ENCODE results near the gene ARL13B. TPM values are rescaled to one million over a fixed set of nuclear protein-coding genes. Genes with fewer than 3 reads are reported as not detected.

Gene ARL13B
- total RNA-seq, 4 donors from 2014 or later = 4.9 to 23.6 (median 14.0) TPM

- intact Hi-C loops (cut with DNase I; ENCODE audit: low total_unique reads) = no loop called here
These were observed 8.8 kb downstream of the ARL13B start for GRCh38 chr3:93988764-93989163.

GRCh38 chr3:93989241-93989640 lies 9.3 kb downstream of the ARL13B start:
- no peak for DNase-seq
- Histone ChIP-seq H3K4me3 (no peak overlapping the region), H3K27ac (no peak overlapping the region), H3K9me3 (no peaks in the 10 kb centered on the region), H3K36me3 (no peaks in the 10 kb centered on the region), H3K4me1 (no peaks in the 10 kb centered on the region), H3K27me3 (no peaks in the 10 kb centered on the region)
- intact Hi-C loops (cut with DNase I; ENCODE audit: low total_unique reads) = no loop called here
- TF ChIP-seq CTCF (IDR thresholded peaks at IDR 0.05) = no peak
- TF ChIP-seq POLR2A (IDR thresholded peaks at IDR 0.05) = no peak

More at GRCh38 chr3:93988764-93989163, 8.8 kb downstream of the ARL13B start:
- H3K36me3 ChIP-seq = no peaks in the 10 kb centered on the region
- peak overlapping the region in 1 of 2 donors; percentile 54 for H3K27ac ChIP-seq
- DNase-seq = no peak
- no peak overlapping the region for H3K4me3 ChIP-seq
- no peaks in the 10 kb centered on the region for H3K9me3 ChIP-seq
- TF ChIP-seq CTCF (IDR thresholded peaks at IDR 0.05) (no peak), POLR2A (IDR thresholded peaks at IDR 0.05) (no peak)
- H3K4me1 ChIP-seq = no peaks in the 10 kb centered on the region
- no peaks in the 10 kb centered on the region for H3K27me3 ChIP-seq

- H3K36me3 ChIP-seq = no peaks in the 10 kb centered on the region
- no peak for DNase-seq
These were observed 11.7 kb downstream of the ARL13B start for GRCh38 chr3:93991631-93992030.

GRCh38 chr3:93992207-93992606 lies 12.3 kb downstream of the ARL13B start:
- no peaks in the 10 kb centered on the region for H3K27me3 ChIP-seq
- H3K4me1 ChIP-seq = no peaks in the 10 kb centered on the region
- H3K4me3 ChIP-seq = no peak overlapping the region
- TF ChIP-seq POLR2A (IDR thresholded peaks at IDR 0.05) (no peak), CTCF (IDR thresholded peaks at IDR 0.05) (no peak)
- intact Hi-C loops (cut with DNase I; ENCODE audit: low total_unique reads) = no loop called here
- H3K36me3 ChIP-seq = no peaks in the 10 kb centered on the region
- H3K9me3 ChIP-seq = no peaks in the 10 kb centered on the region
- no peak overlapping the region for H3K27ac ChIP-seq
- DNase-seq = no peak

More at GRCh38 chr3:93991631-93992030, 11.7 kb downstream of the ARL13B start:
- H3K27ac ChIP-seq = no peak overlapping the region
- intact Hi-C loops (cut with DNase I; ENCODE audit: low total_unique reads) = no loop called here
- H3K9me3 ChIP-seq = no peaks in the 10 kb centered on the region
- H3K27me3 ChIP-seq = no peaks in the 10 kb centered on the region
- TF ChIP-seq CTCF (IDR thresholded peaks at IDR 0.05) = no peak
- no peak for TF ChIP-seq POLR2A (IDR thresholded peaks at IDR 0.05)
- H3K4me3 ChIP-seq = no peak overlapping the region
- no peaks in the 10 kb centered on the region for H3K4me1 ChIP-seq

GRCh38 chr3:93994056-93994455 lies 14.1 kb downstream of the ARL13B start:
- H3K4me1 ChIP-seq = no peaks in the 10 kb centered on the region
- no peak overlapping the region for H3K27ac ChIP-seq
- no peak overlapping the region for H3K4me3 ChIP-seq
- no peaks in the 10 kb centered on the region for H3K9me3 ChIP-seq
- no peaks in the 10 kb centered on the region for H3K36me3 ChIP-seq
- TF ChIP-seq CTCF (IDR thresholded peaks at IDR 0.05) (no peak), POLR2A (IDR thresholded peaks at IDR 0.05) (no peak)
- intact Hi-C loops (cut with DNase I; ENCODE audit: low total_unique reads) = no loop called here
- H3K27me3 ChIP-seq = no peaks in the 10 kb centered on the region
- DNase-seq = no peak

Measured in uterus (tissue), 4 donors.